ENCODE data around the gene GTF3A. TPM values are rescaled to one million over a fixed set of nuclear protein-coding genes. Genes with fewer than 3 reads are reported as not detected.

GTF3A gene
- total RNA-seq = 10 to 100 TPM; 70.4 to 86.4 TPM

DNA sequence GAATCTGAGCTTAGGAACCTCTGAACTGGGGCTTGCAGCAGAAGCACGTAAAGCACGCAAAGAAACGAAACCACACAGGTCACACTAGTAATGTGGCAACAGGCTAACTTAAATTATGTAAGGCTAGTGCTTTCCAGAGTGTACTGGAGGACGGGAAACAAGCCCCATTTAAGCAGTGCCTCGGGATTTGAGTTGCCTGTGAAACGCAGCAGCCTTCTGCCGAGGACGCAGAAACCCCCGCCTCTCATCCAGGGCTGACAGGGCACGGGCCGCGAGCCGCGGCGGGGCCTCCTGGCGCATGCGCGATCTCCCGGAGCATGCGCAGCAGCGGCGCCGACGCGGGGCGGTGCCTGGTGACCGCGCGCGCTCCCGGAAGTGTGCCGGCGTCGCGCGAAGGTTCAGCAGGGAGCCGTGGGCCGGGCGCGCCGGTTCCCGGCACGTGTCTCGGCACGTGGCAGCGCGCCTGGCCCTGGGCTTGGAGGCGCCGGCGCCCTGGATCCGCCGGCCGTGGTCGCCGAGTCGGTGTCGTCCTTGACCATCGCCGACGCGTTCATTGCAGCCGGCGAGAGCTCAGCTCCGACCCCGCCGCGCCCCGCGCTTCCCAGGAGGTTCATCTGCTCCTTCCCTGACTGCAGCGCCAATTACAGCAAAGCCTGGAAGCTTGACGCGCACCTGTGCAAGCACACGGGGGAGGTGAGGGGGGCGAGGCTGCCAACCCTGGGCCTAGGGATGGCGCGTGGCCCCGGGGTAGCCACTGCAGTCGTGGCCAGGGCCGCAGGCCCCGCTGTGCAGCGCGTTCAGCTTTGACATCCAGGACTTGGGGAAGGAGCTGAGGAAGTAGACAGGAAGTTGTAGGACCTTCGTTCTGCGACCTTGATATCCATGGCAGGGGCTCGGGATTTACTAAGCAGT lies at the start of gene GTF3A:
GTF3A (plus strand) TSS at position 374 of the 912 bp plus-strand sequence.
- H3K27ac ChIP-seq = peak within 1 kb of the TSS; percentile 76 to 82
- TF ChIP-seq, protein P1, sequence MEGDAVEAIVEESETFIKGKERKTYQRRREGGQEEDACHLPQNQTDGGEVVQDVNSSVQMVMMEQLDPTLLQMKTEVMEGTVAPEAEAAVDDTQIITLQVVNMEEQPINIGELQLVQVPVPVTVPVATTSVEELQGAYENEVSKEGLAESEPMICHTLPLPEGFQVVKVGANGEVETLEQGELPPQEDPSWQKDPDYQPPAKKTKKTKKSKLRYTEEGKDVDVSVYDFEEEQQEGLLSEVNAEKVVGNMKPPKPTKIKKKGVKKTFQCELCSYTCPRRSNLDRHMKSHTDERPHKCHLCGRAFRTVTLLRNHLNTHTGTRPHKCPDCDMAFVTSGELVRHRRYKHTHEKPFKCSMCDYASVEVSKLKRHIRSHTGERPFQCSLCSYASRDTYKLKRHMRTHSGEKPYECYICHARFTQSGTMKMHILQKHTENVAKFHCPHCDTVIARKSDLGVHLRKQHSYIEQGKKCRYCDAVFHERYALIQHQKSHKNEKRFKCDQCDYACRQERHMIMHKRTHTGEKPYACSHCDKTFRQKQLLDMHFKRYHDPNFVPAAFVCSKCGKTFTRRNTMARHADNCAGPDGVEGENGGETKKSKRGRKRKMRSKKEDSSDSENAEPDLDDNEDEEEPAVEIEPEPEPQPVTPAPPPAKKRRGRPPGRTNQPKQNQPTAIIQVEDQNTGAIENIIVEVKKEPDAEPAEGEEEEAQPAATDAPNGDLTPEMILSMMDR (IDR thresholded peaks at IDR 0.05) = no peak
- DNase-seq (ENCODE audit: low spot score) = peak; percentile 28

DNA sequence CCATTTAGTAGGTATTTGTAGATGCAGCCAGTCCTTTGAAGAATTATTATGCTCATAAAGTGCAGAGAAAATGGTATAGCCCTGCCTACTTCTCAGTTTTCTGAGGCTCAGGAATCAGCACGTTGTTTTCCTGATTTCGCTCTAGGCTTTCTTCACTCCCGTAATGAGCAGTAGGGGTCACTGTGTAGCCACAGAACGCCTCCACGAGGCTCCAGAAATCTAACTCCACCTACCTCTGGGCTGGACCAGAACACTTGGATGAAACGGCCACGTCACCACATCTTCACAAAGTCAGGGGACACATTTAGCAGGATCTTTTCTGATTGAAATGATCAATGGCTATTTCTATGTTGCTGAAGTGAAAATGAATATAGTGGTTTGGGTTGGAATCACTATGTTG lies 49.8 kb upstream of the GTF3A start:
- TF ChIP-seq, protein P1 (IDR thresholded peaks at IDR 0.05) = peak; percentile 58
- no peaks in the 10 kb centered on the region for H3K9me3 ChIP-seq
- DNase-seq (ENCODE audit: low spot score) (peak; percentile 26), ATAC-seq (ENCODE audit: insufficient number of reproducible peaks, low FRiP score, low read depth) (peak; percentile 71)
- no peaks in the 10 kb centered on the region for H3K27me3 ChIP-seq (replicated peaks; ENCODE audit: insufficient read depth)
- no peaks in the 10 kb centered on the region for H3K4me1 ChIP-seq (ENCODE audit: control insufficient read depth in 1 of 2, low read depth in 2 of 2)
- no peak overlapping the region for H3K27ac ChIP-seq
- H3K4me3 ChIP-seq = no peak overlapping the region
- no peaks in the 10 kb centered on the region for H3K36me3 ChIP-seq

More for the DNA sequence above, at the start of gene GTF3A:
- peak within 1 kb of the TSS; percentile 87 for H3K4me3 ChIP-seq
- H3K36me3 ChIP-seq = no peaks in the 10 kb centered on the region
- peak; percentile 62 for ATAC-seq (ENCODE audit: insufficient number of reproducible peaks, low FRiP score, low read depth)
- H3K27me3 ChIP-seq (replicated peaks; ENCODE audit: insufficient read depth) = no peaks in the 10 kb centered on the region
- H3K9me3 ChIP-seq = no peaks in the 10 kb centered on the region
- peaks cover 17 to 33% of the 10 kb centered on the region in 2 donors for H3K4me1 ChIP-seq (ENCODE audit: control insufficient read depth in 1 of 2, low read depth in 2 of 2)

DNA sequence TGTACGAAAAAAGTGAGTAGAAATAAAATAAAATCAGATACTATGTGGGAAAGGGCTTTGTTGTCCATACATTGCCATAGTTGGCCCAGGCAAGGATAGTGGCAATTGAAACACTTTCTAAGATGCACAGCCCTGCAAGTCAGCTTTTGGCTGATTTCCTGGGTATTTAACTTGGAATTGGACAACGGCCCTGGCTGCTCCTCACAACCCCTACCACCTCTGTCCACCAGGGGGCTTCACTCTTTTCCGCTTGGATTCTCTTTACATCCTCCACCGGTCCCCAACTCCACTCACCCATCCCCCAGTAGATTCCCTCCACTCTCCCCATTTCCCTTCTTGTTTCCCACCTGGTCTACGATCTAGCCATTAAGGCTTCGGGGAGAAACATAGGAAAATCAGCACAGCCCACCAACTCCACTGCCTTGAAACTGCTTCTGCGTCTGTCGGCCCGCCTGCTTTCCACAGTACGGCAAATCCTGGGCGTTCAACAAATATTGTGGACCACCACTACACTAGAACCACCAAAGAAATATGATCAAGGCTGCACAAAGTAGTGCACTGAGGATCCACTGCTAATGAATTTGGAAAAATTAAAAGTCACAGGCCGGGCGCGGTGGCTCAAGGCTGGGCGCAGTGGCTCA lies 48.6 kb upstream of the GTF3A start:
- no peak overlapping the region for H3K4me3 ChIP-seq
- DNase-seq (ENCODE audit: low spot score) = no peak
- no peak overlapping the region for H3K27ac ChIP-seq
- no peaks in the 10 kb centered on the region for H3K4me1 ChIP-seq (ENCODE audit: control insufficient read depth in 1 of 2, low read depth in 2 of 2)
- no peaks in the 10 kb centered on the region for H3K36me3 ChIP-seq
- H3K9me3 ChIP-seq = no peaks in the 10 kb centered on the region
- ATAC-seq (ENCODE audit: insufficient number of reproducible peaks, low FRiP score, low read depth) = no peak
- TF ChIP-seq, protein P1 (IDR thresholded peaks at IDR 0.05) = peak; percentile 82
- H3K27me3 ChIP-seq (replicated peaks; ENCODE audit: insufficient read depth) = no peaks in the 10 kb centered on the region

DNA sequence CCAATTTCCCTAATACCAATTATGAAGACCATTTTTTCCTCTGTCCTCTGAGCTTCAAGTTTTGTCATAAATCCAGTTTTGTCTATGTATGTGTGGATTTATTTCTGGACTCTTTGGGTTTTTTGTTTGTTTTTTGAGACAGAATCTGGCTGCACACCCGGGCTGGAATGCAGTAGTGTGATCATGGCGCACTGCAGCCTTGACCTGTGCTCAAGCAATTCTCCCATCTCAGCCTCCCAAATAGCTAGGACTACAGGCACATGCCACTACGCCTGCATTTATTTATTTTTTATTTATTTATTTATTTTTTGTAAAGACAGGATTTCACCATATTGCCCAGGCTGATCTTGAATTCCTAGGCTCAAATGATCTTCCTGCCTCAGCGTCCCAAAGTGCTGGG lies 45.3 kb upstream of the GTF3A start:
- no peak for ATAC-seq (ENCODE audit: insufficient number of reproducible peaks, low FRiP score, low read depth)
- TF ChIP-seq, protein P1 (IDR thresholded peaks at IDR 0.05) = no peak

More for the DNA sequence above, 45.3 kb upstream of the GTF3A start:
- Histone ChIP-seq H3K27me3 (replicated peaks; ENCODE audit: insufficient read depth) (no peaks in the 10 kb centered on the region), H3K27ac (no peak overlapping the region), H3K9me3 (no peaks in the 10 kb centered on the region), H3K36me3 (no peaks in the 10 kb centered on the region), H3K4me3 (no peak overlapping the region), H3K4me1 (ENCODE audit: control insufficient read depth in 1 of 2, low read depth in 2 of 2) (no peaks in the 10 kb centered on the region)
- no peak for DNase-seq (ENCODE audit: low spot score)

All from thoracic aorta (tissue), 2 donors.